ENCODE measurements around the gene NNT.
"Not testable (repeated sequence)": the region's sequence is repeated elsewhere in the genome, so short reads cannot be mapped to it uniquely, and the experiment has no call there.

Gene NNT

GRCh38 chr5:43704243-43704642 is 101.3 kb downstream of the NNT start:
- no peak for DNase-seq (ENCODE audit: low spot score)
- in situ Hi-C loops (cut with MboI; ENCODE audit: low pct_unique_long_range_greater_than_20kb, low sequenced_read_pairs, unreplicated experiment): no loop called here
- TF ChIP-seq CTCF (IDR thresholded peaks at IDR 0.05; ENCODE audit: extremely low read depth, insufficient read depth, missing control alignments): no peak

- DNase-seq (ENCODE audit: low spot score); in situ Hi-C loops (cut with MboI; ENCODE audit: low pct_unique_long_range_greater_than_20kb, low sequenced_read_pairs, unreplicated experiment): not testable (repeated sequence)
Measured at GRCh38 chr5:43706576-43706975, 103.6 kb downstream of the NNT start.

GRCh38 chr5:43711496-43711895 is 108.5 kb downstream of the NNT start:
- no peak for TF ChIP-seq CTCF (IDR thresholded peaks at IDR 0.05; ENCODE audit: extremely low read depth, insufficient read depth, missing control alignments)
- no peak for DNase-seq (ENCODE audit: low spot score)
- in situ Hi-C loops (cut with MboI; ENCODE audit: low pct_unique_long_range_greater_than_20kb, low sequenced_read_pairs, unreplicated experiment): no loop called here

- in situ Hi-C loops (cut with MboI; ENCODE audit: low pct_unique_long_range_greater_than_20kb, low sequenced_read_pairs, unreplicated experiment): no loop called here
- no peak for DNase-seq (ENCODE audit: low spot score)
- TF ChIP-seq CTCF (IDR thresholded peaks at IDR 0.05; ENCODE audit: extremely low read depth, insufficient read depth, missing control alignments): no peak
Measured at GRCh38 chr5:43712081-43712480, 109.1 kb downstream of the NNT start.

GRCh38 chr5:43719783-43720182 is 116.8 kb downstream of the NNT start:
- in situ Hi-C loops (cut with MboI; ENCODE audit: low pct_unique_long_range_greater_than_20kb, low sequenced_read_pairs, unreplicated experiment); DNase-seq (ENCODE audit: low spot score): not testable (repeated sequence)

- in situ Hi-C loops (cut with MboI; ENCODE audit: low pct_unique_long_range_greater_than_20kb, low sequenced_read_pairs, unreplicated experiment): no loop called here
- TF ChIP-seq CTCF (IDR thresholded peaks at IDR 0.05; ENCODE audit: extremely low read depth, insufficient read depth, missing control alignments): no peak
- DNase-seq (ENCODE audit: low spot score): no peak
Measured at GRCh38 chr5:43728581-43728980, 125.6 kb downstream of the NNT start.

GRCh38 chr5:43729846-43730478 is 127.0 kb downstream of the NNT start:
- in situ Hi-C loops (cut with MboI; ENCODE audit: low pct_unique_long_range_greater_than_20kb, low sequenced_read_pairs, unreplicated experiment): no loop called here
- DNase-seq (ENCODE audit: low spot score): no peak
- peak; percentile 42 for TF ChIP-seq CTCF (IDR thresholded peaks at IDR 0.05; ENCODE audit: extremely low read depth, insufficient read depth, missing control alignments)

GRCh38 chr5:43730832-43731342 is 127.9 kb downstream of the NNT start:
- in situ Hi-C loops (cut with MboI; ENCODE audit: low pct_unique_long_range_greater_than_20kb, low sequenced_read_pairs, unreplicated experiment): no loop called here
- no peak for DNase-seq (ENCODE audit: low spot score)
- no peak for TF ChIP-seq CTCF (IDR thresholded peaks at IDR 0.05; ENCODE audit: extremely low read depth, insufficient read depth, missing control alignments)

All from GM13977 (cell line).